CD4-positive, alpha-beta T cell (primary cell): Measurements from ENCODE around the gene TENT4A. TPM values are rescaled to one million over a fixed set of nuclear protein-coding genes. Genes with fewer than 3 reads are reported as not detected.

Experiments used
- ATAC-seq: fragments of 200-7000 bp; cut with Tn5 transposase; one replicate; pipeline ENCODE4 v1.10.0; 2022; ENCODE audit warnings: mild to moderate bottlenecking; ENCODE audit not compliant: poor library complexity
- CTCF ChIA-PET: fragments of 350-600 bp; sonication (Branson Sonifier 250); formaldehyde crosslinking; loops from one replicate; lab custom pipeline; 2021; ENCODE audit warnings: antibody characterized with exemption, inconsistent platforms; lab: Charles Lee
- POLR2A ChIA-PET: fragments of 350-600 bp; sonication (Branson Sonifier 250); formaldehyde crosslinking; loops from one replicate; lab custom pipeline; 2021; ENCODE audit warnings: antibody characterized with exemption, inconsistent platforms; lab: Charles Lee
- DNase-seq, 14 experiments: peaks; one replicate each; pipeline ENCODE4 v3.0.0-alpha.2; 2013 to 2020; ENCODE audit warnings: mixed read lengths in 2 of 14
- H3K27ac ChIP-seq, 2 donors: one replicate each; pipeline versions ENCODE4 v1.5.1 to v1.7.0; 2013; ENCODE audit warnings: low read length in 2 of 2, low read depth in 1 of 2, mild to moderate bottlenecking in 1 of 2
- H3K27me3 ChIP-seq, 2 experiments: 1 replicate in 1 of 2; 2 replicates in 1 of 2; pipeline versions ENCODE4 v1.6.1 to v1.7.0; 2013; ENCODE audit warnings: low read length in 2 of 2, control low read depth in 1 of 2, mild to moderate bottlenecking in 1 of 2, moderate library complexity in 1 of 2; ENCODE audit not compliant: insufficient read depth in 2 of 2, control insufficient read depth in 1 of 2
- H3K36me3 ChIP-seq: one replicate; pipeline ENCODE4 v1.6.1; 2013; ENCODE audit warnings: low read length, control low read depth; ENCODE audit not compliant: insufficient read depth
- H3K4me1 ChIP-seq: one replicate; pipeline ENCODE4 v1.6.1; 2013; ENCODE audit warnings: low read length, control low read depth; ENCODE audit not compliant: insufficient read depth
- H3K4me3 ChIP-seq: one replicate; pipeline ENCODE4 v1.5.1; 2013; ENCODE audit warnings: mild to moderate bottlenecking, low read length, moderate library complexity
- H3K9me3 ChIP-seq, 2 experiments: 1 replicate in 1 of 2; 2 replicates in 1 of 2; pipeline versions ENCODE4 v1.6.1 to v1.7.0; 2013; ENCODE audit warnings: low read length in 2 of 2, mild to moderate bottlenecking in 2 of 2, control low read depth in 1 of 2, moderate library complexity in 1 of 2; ENCODE audit not compliant: control insufficient read depth in 1 of 2, insufficient read depth in 1 of 2
- H3K27ac Mint-ChIP-seq: one replicate; pipeline ENCODE4 v1.8.0; 2020; ENCODE audit warnings: mixed read lengths
- H3K27me3 Mint-ChIP-seq: one replicate; pipeline ENCODE4 v1.8.0; 2021; ENCODE audit warnings: mixed read lengths
- H3K36me3 Mint-ChIP-seq: one replicate; pipeline ENCODE4 v1.8.0; 2021; ENCODE audit warnings: low read depth, mixed read lengths
- H3K4me1 Mint-ChIP-seq: one replicate; pipeline ENCODE4 v1.8.0; 2021; ENCODE audit warnings: low read depth, mixed read lengths
- H3K4me3 Mint-ChIP-seq: one replicate; pipeline ENCODE4 v1.8.0; 2020; ENCODE audit warnings: mild to moderate bottlenecking, mixed read lengths
- H3K9me3 Mint-ChIP-seq: one replicate; pipeline ENCODE4 v1.8.0; 2020; ENCODE audit warnings: mixed read lengths
- intact Hi-C, 2 experiments: fragments of 100-400 bp; cut with DNase I in 1 of 2; cut with micrococcal nuclease in 1 of 2; formaldehyde crosslinking; loops; one replicate each; pipeline versions ENCODE4 v1.15.1 to v1.9.0; 2023 to 2025; cut with DNase I, micrococcal nuclease
- total RNA-seq, 174 experiments: library from RNA in 2 of 174; stranded (reverse) in 2 of 174; gene quantifications; one replicate each; pipeline ENCODE4 v1.2.3 and lab custom pipeline; 2021 to 2026
- TF ChIP-seq, protein P1 (sequence below): fragments of 200-600 bp; IDR thresholded peaks from one replicate; pipeline ENCODE4 v1.8.0; 2022; ENCODE audit warnings: antibody characterized with exemption, mild to moderate bottlenecking

Gene TENT4A
- total RNA-seq, 2 experiments from 2014 or later, result 49.2 to 51.9 TPM

DNA sequence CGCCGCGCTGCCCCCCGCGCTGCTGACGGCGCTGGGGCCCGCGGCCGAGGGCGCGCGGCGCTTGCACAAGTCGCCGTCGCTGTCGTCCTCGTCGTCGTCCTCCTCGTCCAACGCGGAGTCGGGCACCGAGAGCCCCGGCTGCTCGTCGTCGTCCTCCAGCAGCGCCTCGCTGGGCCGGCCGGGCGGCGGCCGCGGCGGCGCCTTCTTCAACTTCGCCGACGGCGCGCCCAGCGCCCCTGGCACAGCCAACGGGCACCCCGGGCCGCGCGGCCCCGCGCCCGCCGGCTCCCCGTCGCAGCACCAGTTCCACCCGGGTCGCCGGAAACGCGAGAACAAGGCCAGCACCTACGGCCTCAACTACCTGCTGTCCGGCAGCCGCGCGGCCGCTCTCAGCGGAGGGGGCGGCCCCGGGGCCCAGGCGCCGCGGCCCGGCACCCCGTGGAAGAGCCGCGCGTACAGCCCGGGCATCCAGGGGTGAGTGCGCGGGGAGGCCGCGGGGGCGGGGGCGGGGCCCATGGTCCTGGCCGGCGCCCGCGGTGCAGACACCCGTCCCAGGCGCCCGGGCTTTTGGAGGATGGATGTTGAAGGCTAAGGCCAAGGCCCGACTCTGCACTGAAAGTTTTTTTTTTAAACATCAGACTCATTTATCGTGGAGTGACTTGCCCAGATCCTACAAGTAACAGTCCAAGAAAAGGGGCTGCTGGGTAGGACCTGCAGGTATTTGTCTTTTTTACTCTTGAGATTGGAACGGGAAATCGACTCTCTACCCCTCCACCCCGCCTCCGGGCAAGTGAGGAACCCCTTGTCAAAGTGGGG lies 1.2 kb downstream of the TENT4A start:
- Mint-ChIP-seq H3K27ac (peak overlapping the region; percentile 94), H3K36me3 (peaks cover 32% of the 10 kb centered on the region), H3K4me1 (peaks cover 57% of the 10 kb centered on the region), H3K9me3 (no peaks in the 10 kb centered on the region), H3K4me3 (peak overlapping the region; percentile 96), H3K27me3 (no peaks in the 10 kb centered on the region)
- Histone ChIP-seq H3K4me3 (peak overlapping the region; percentile 67), H3K27ac (peak overlapping the region in 1 of 2 donors; percentile 10), H3K9me3 (no peaks in the 10 kb centered on the region), H3K4me1 (peaks cover 49% of the 10 kb centered on the region), H3K36me3 (peaks cover 8% of the 10 kb centered on the region), H3K27me3 (no peaks in the 10 kb centered on the region)
- DNase-seq (peak in 8 of 14 experiments; percentile 17 to 62 (median 30)), ATAC-seq (no peak)
- intact Hi-C loops, result loop anchor here (2.0 to 10.0 kb wide), 3 partner anchors 14 to 1220 kb away; no protein-coding TSS in a partner anchor
- ChIA-PET CTCF (no interaction called here), POLR2A (no interaction called here)
- TF ChIP-seq, protein P1, sequence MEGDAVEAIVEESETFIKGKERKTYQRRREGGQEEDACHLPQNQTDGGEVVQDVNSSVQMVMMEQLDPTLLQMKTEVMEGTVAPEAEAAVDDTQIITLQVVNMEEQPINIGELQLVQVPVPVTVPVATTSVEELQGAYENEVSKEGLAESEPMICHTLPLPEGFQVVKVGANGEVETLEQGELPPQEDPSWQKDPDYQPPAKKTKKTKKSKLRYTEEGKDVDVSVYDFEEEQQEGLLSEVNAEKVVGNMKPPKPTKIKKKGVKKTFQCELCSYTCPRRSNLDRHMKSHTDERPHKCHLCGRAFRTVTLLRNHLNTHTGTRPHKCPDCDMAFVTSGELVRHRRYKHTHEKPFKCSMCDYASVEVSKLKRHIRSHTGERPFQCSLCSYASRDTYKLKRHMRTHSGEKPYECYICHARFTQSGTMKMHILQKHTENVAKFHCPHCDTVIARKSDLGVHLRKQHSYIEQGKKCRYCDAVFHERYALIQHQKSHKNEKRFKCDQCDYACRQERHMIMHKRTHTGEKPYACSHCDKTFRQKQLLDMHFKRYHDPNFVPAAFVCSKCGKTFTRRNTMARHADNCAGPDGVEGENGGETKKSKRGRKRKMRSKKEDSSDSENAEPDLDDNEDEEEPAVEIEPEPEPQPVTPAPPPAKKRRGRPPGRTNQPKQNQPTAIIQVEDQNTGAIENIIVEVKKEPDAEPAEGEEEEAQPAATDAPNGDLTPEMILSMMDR, result no peak

DNA sequence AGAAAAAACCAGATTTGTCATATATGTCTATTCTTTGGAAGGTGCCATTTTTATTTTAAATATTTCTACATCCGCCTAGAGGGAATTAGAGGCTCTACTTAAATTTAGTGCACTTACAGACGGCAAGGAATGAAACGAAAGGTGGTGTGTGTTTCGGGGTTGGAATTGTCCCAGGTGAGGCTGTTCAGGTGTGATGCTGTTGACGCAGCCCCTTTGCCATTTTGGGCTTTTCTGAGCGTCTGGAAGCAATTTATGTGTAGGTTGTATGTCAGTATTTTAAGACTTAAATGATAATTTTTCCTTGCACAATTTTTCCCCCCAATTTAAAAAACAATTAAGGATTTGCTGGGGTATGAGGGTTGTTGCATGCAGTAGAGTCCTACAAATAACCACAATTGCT lies 2.0 kb downstream of the TENT4A start:
- POLR2A ChIA-PET, result interaction anchor here (1.0 to 2.6 kb wide), 5 partner anchors 14 to 337 kb away, joined by 3 to 12 read pairs (median 3); partner anchors contain the start of genes MED10, NSUN2 and SRD5A1
- Histone ChIP-seq H3K4me1 (peaks cover 57% of the 10 kb centered on the region), H3K27ac (peak overlapping the region in 1 of 2 donors; percentile 6), H3K36me3 (peaks cover 9% of the 10 kb centered on the region), H3K27me3 (no peaks in the 10 kb centered on the region), H3K9me3 (no peaks in the 10 kb centered on the region), H3K4me3 (peak overlapping the region; percentile 67)
- peak overlapping the region; percentile 96 for H3K4me3 Mint-ChIP-seq
- H3K27me3 Mint-ChIP-seq, result no peaks in the 10 kb centered on the region
- H3K4me1 Mint-ChIP-seq, result peaks cover 65% of the 10 kb centered on the region
- CTCF ChIA-PET, result no interaction called here
- H3K27ac Mint-ChIP-seq, result peak overlapping the region; percentile 94
- TF ChIP-seq, protein P1, result no peak
- intact Hi-C loops, result loop anchor here (2.0 to 10.0 kb wide), 2 partner anchors 14 to 1220 kb away; no protein-coding TSS in a partner anchor
- DNase-seq, result no peak
- H3K36me3 Mint-ChIP-seq, result peaks cover 33% of the 10 kb centered on the region
- no peaks in the 10 kb centered on the region for H3K9me3 Mint-ChIP-seq
- ATAC-seq, result no peak

DNA sequence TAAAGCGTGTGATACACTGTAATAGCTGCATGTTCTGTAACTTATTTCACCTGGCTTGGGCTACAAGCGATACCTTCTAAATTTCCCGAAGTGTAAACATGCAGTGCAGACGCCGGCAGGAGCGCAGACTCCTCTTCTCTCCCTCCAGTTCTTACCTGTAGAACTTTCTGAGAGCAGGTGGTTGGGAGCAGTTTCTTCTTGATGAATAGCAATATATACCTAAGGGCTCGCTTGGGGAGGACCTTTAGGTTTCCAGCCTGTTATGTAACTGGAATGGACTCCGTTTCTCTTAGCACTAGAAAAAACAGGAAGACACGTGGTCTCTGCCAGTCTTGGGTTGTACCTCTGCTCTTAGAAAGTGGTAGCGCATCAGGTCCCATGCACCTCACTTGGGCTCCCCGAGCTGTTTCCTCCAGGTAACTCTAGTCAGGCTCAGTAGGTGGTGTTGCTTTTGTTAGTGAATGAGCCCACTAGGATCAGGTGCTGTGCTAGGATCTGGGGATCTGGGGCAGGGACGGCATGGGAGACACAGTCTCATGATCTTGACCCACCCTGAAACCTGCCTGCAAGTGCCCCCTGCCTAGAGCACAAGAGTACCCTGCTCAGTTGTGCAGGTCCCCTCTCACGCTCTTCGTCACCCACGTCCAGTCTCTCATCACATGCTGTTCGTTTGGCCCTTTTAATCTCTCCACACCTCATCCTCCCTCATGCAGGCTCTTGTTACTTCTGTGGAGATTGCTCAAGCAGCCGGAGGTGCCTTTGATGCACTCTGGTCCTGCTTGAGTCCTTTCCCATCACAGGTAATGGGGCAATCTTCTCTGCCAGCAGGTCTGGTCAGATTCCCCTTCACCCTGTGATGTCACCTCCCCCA lies 2.8 kb downstream of the TENT4A start:
- Mint-ChIP-seq H3K27me3 (no peaks in the 10 kb centered on the region), H3K4me3 (peak overlapping the region; percentile 96), H3K36me3 (peaks cover 33% of the 10 kb centered on the region), H3K27ac (peak overlapping the region; percentile 94), H3K4me1 (peaks cover 71% of the 10 kb centered on the region), H3K9me3 (no peaks in the 10 kb centered on the region)
- no peaks in the 10 kb centered on the region for H3K27me3 ChIP-seq
- peak overlapping the region; percentile 67 for H3K4me3 ChIP-seq
- H3K36me3 ChIP-seq, result peaks cover 9% of the 10 kb centered on the region
- POLR2A ChIA-PET, result interaction anchor here (1.0 to 2.6 kb wide), 5 partner anchors 13 to 337 kb away, joined by 3 to 12 read pairs (median 3); partner anchors contain the start of genes MED10, NSUN2 and SRD5A1
- TF ChIP-seq, protein P1, result no peak
- H3K4me1 ChIP-seq, result peaks cover 63% of the 10 kb centered on the region
- peak; percentile 21 for ATAC-seq
- peak overlapping the region; percentile 6 to 58 for H3K27ac ChIP-seq
- peak in 11 of 14 experiments; percentile 17 to 68 (median 33) for DNase-seq
- intact Hi-C loops, result loop anchor here (2.0 to 10.0 kb wide), 4 partner anchors 13 to 1221 kb away; no protein-coding TSS in a partner anchor
- no peaks in the 10 kb centered on the region for H3K9me3 ChIP-seq
- CTCF ChIA-PET, result no interaction called here
